Stomach (tissue), 4 donors: ENCODE data around the gene LSM12.

Experiments
- CTCF ChIP-seq, 7 experiments: fragments of 450-650 bp in 4 of 7; fragments of 200-600 bp in 3 of 7; sonication (generic) in 3 of 7; IDR thresholded peaks; one replicate each; pipeline ENCODE4 v1.5.1; 2016 to 2019; ENCODE audit warnings: antibody characterized with exemption in 7 of 7, control low read depth in 2 of 7, mild to moderate bottlenecking in 1 of 7
- EP300 ChIP-seq: sonication (generic); formaldehyde crosslinking; IDR thresholded peaks from one replicate; pipeline ENCODE4 v1.6.1; 2017; ENCODE audit warnings: antibody characterized with exemption
- POLR2A ChIP-seq, 4 donors: fragments of 450-650 bp; IDR thresholded peaks; one replicate each; pipeline ENCODE4 v1.6.1; 2016; ENCODE audit warnings: antibody characterized with exemption in 4 of 4, control low read depth in 2 of 4, mild to moderate bottlenecking in 1 of 4, moderate library complexity in 1 of 4
- POLR2AphosphoS5 ChIP-seq, 3 donors: sonication (generic); formaldehyde crosslinking; IDR thresholded peaks; one replicate each; pipeline ENCODE4 v1.6.1; 2016; ENCODE audit warnings: antibody characterized with exemption in 3 of 3

DNA sequence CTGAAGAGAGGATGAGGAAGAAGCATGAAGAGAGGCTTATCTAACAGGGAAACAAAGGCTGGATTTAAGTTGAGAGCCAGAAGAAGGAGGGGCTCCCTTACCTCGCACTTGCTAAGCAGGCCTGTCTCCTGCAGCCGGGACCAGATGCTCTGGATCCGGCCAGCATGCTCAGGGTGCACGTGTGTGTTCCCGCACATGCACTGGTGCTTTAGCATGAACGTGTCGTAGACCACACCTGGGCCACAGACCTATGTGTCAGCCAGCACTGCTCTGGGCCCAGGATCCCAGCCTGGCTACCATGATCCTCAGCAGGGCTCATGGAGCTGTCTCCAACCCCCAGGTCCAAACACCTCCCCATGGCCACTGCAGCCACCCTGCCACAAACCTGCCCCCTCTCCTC is 18.4 kb upstream of the LSM12 start:
- TF ChIP-seq EP300 (no peak), CTCF (IDR thresholded peaks at IDR 0.05) (no peak), POLR2AphosphoS5 (IDR thresholded peaks at IDR 0.05) (no peak), POLR2A (IDR thresholded peaks at IDR 0.05) (no peak)
